Astrocyte of the cerebellum (primary cell): ENCODE measurements around the gene DHX29.

Experiments used
- DNase-seq: peaks from one replicate; pipeline ENCODE4 v3.0.0-alpha.2; 2011; ENCODE audit warnings: low read depth
- H3K4me3 ChIP-seq: 2 replicates; pipeline ENCODE4 v1.5.1; 2011; ENCODE audit warnings: mild to moderate bottlenecking, low read depth, low read length, moderate library complexity
- CTCF ChIP-seq: IDR thresholded peaks from 2 replicates; pipeline ENCODE4 v1.5.1; 2012; ENCODE audit warnings: low read length, low read depth, moderate library complexity, mild to moderate bottlenecking; ENCODE audit errors: missing control alignments
- in situ Hi-C: cut with HindIII; loops from 2 replicates; pipeline ENCODE4 v1.10.0; 2017; ENCODE audit warnings: low sequenced_read_pairs

The DHX29 gene

GRCh38 chr5:55343609-55344008 is 36.1 kb upstream of the DHX29 start:
- DNase-seq = no peak
- TF ChIP-seq CTCF = no peak
- in situ Hi-C loops = no loop called here
- H3K4me3 ChIP-seq = no peak overlapping the region

GRCh38 chr5:55343107-55343506 is 35.6 kb upstream of the DHX29 start:
- H3K4me3 ChIP-seq = no peak overlapping the region
- no peak for TF ChIP-seq CTCF
- no peak for DNase-seq
- in situ Hi-C loops = no loop called here

GRCh38 chr5:55338810-55339243 is 31.3 kb upstream of the DHX29 start:
- no peak for TF ChIP-seq CTCF
- DNase-seq = no peak
- in situ Hi-C loops = no loop called here
- no peak overlapping the region for H3K4me3 ChIP-seq

GRCh38 chr5:55338092-55338613 is 30.7 kb upstream of the DHX29 start:
- no peak for DNase-seq
- in situ Hi-C loops = no loop called here
- H3K4me3 ChIP-seq = no peak overlapping the region
- TF ChIP-seq CTCF = no peak

GRCh38 chr5:55333811-55334210 is 26.3 kb upstream of the DHX29 start:
- TF ChIP-seq CTCF = no peak
- in situ Hi-C loops = no loop called here
- DNase-seq = no peak
- H3K4me3 ChIP-seq = no peak overlapping the region

GRCh38 chr5:55333017-55333416 is 25.5 kb upstream of the DHX29 start:
- in situ Hi-C loops = no loop called here
- H3K4me3 ChIP-seq = no peak overlapping the region
- no peak for DNase-seq
- no peak for TF ChIP-seq CTCF

GRCh38 chr5:55331321-55331720 is 23.8 kb upstream of the DHX29 start:
- TF ChIP-seq CTCF = no peak
- H3K4me3 ChIP-seq = no peak overlapping the region
- DNase-seq = peak; percentile 15
- in situ Hi-C loops = no loop called here
